Measurements from ENCODE around the gene SLC35D3.
"Not testable (repeated sequence)": the region's sequence is repeated elsewhere in the genome, so short reads cannot be mapped to it uniquely, and the experiment has no call there.

SLC35D3 gene

DNA sequence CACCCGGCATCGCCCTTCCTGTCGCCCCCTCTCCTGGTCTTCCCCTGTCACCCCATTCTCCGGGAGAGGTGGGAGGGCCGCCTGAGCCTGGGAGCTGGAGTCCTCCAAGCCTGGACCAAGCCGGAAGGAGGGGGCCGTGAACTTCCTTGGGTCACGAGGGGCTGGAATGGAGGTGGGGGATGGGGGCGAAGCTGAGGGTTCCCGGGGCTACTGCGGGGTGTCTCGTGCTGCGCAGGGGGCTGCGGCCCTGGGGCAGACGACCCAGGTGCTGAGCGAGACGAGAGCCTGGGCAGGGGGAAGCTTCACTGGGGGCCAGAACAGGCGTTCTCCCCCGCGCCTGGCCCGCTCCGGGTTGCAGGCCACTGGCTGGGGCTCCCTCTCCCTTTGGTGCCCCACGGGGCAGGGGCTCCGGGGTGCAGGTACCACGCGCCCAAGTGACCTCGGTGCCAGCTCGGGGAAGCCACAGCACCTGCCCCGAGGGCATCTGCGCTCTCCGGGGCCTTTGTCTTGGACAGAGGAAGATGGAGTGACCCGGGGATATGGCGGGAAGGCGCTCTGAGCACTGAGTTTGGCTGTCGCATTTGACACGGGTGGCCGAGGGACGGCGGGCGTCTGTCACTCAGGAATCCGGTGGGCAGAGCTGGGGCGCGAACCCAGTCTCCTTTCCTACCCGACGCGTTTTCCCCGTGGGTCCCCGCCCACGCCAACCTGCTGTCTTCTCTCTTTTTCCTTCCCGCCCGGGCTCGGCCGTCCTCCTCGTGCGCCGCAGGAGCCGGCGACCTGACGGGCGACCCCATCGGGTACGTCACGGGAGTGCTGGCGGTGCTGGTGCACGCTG lies 1.2 kb downstream of the SLC35D3 start:
- DNase-seq (ENCODE audit: low read depth): no peak

DNA sequence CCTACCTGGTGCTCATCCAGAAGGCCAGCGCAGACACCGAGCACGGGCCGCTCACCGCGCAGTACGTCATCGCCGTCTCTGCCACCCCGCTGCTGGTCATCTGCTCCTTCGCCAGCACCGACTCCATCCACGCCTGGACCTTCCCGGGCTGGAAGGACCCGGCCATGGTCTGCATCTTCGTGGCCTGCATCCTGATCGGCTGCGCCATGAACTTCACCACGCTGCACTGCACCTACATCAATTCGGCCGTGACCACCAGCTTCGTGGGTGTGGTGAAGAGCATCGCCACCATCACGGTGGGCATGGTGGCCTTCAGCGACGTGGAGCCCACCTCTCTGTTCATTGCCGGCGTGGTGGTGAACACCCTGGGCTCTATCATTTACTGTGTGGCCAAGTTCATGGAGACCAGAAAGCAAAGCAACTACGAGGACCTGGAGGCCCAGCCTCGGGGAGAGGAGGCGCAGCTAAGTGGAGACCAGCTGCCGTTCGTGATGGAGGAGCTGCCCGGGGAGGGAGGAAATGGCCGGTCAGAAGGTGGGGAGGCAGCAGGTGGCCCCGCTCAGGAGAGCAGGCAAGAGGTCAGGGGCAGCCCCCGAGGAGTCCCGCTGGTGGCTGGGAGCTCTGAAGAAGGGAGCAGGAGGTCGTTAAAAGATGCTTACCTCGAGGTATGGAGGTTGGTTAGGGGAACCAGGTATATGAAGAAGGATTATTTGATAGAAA lies 2.0 kb downstream of the SLC35D3 start:
- no peak for DNase-seq (ENCODE audit: low read depth)

DNA sequence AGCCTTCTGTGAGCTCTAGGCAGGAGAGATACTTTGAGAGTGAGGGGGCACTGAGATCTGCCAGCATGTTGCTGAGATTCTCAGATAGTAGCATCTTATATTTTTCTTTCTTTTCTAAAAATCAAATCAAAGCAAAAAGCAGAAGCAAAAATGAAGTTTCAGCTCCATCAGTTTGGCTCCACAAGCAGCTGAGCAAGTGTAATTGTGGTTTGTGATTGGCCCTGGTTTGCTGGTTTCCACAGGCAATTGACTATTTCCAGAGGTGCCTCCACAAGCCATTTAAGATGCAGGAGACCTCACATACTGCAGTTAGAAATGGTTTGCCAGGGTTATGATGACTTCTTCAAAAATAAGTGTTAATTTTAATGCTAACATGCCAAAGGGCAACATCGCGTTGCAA lies 4.3 kb downstream of the SLC35D3 start:
- no peak for DNase-seq (ENCODE audit: low read depth)

DNA sequence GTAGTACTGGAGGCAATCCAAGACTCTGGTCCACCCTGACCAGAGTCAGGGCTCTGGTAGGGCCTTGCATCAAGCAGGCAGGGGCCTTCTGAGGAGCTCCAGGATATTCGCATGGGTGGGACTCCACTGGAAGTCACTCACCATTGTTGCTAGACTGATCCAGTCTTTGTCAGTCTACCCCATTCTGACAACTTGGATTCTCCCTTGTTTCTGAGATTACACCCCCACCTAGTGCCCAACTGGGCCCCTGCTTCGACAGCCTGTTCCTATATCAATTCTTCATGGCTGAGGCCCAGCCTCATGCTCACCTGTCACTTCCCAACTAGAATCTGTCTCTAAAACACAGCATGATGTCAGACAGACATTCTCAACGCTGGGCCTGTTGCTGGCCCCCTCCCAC lies 5.2 kb downstream of the SLC35D3 start:
- no peak for DNase-seq (ENCODE audit: low read depth)

DNA sequence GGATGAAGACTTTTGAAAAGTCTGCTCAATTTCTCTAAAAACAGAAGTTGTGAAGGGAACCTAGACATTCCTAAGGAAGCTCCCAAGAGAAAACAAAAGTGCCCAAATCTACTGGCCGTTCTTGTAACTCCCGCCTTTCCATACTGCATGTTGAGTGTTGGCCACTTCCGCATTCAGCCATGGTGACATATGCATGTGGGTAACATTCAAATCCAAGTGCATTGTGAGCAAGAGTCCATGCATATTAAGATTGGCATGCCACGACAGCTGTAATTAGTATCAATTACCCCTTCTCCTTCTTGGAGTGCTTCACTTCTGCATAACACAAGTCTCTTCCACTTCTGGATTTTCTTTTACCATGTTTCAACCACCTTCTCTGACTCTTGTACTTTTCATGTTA lies 8.4 kb downstream of the SLC35D3 start:
- no peak for DNase-seq (ENCODE audit: low read depth)

DNA sequence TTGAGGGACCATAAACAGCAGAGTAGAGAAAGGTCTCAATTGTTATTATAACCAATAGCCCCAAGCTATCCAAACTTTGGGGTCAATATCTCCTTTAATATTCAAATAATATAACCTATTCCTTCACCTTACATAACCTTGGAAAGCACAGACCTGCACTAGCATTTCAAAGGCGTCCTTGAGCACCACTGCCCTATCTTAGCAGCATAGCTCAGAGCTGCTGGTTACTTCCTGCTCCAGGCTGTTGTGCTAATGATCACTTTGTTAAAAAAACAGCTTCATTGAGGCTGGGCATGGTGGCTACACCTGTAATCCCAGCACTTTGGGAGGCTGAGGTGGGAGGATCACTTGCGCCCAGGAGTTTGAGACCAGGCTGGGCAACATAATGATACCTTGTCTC lies 10.5 kb downstream of the SLC35D3 start:
- DNase-seq (ENCODE audit: low read depth): no peak

DNA sequence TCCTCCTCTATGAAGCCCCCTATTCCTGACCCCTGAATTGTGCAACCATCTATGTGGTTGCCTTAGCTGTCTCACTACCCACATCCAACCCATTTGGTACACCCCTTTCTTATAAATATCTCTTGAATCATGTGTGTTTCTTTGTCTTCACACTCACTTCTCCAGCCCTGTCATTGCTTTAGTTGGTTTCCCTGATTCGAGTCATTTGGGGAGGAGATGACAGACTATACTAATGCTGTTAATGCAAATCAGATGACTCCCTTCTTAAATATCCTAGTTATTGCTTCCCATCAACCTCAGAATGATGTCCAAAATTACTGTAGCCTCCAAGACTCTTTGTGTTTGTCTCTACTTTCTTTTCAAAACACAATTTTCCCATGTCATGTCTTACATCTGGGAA lies 23.0 kb downstream of the SLC35D3 start:
- no peak for DNase-seq (ENCODE audit: low read depth)

DNA sequence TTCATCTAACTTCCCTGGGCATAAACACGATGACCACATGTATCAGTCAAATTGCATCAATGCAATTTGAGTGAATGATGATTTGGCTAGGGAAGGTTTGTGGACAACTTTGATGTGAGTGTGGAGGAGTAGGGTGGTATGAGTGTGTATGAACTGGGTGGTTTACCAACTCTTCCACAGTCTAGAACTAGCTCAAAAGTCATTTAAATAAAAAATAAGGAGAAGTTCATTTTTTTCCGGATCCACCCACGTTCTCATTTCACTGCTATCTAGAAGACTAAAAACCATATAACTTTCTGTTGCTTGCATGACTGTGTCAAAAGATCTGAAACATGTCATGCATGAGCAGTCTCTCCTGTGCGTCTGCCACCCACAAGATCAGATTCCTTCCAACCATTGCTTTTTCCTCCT lies 23.6 kb downstream of the SLC35D3 start:
- no peak for DNase-seq (ENCODE audit: low read depth)

DNA sequence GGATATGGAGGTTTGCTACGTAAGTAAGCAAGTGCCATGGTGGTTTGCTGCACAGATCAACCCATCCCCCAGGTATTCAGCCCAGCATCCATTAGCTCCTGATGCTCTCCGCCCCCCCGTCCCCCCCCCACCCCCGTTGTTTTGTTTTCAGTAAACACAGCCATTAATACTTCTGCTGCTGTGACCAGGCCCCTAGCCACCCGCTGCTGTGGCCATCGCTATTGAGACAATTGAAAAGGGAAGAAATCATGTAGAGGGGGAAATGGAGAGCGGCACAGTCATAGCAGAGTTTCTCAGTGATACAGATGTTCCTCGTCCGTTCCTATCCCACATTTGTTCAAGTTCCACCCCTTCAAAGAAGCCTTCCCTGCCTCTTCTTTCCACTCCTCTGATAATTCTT lies 24.9 kb downstream of the SLC35D3 start:
- DNase-seq (ENCODE audit: low read depth): no peak

DNA sequence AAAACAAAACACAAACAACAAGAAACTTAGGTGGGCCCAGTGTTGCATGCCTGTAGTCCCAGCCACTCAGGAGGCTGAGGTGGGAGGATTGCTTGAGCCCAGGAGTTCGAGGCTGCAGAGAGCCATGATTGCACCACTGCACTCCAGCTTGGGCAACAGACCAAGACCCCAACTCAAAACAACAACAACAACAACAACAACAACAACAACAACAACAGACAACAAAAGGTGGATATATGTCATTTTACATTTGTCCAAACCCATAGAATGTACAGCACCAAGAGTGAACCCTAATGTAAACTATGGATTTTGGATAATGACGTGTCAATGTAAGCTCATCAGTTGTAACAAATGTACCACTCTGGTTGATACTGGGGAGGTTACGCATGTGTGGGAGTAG lies 27.9 kb downstream of the SLC35D3 start:
- not testable (repeated sequence) for DNase-seq (ENCODE audit: low read depth)

DNA sequence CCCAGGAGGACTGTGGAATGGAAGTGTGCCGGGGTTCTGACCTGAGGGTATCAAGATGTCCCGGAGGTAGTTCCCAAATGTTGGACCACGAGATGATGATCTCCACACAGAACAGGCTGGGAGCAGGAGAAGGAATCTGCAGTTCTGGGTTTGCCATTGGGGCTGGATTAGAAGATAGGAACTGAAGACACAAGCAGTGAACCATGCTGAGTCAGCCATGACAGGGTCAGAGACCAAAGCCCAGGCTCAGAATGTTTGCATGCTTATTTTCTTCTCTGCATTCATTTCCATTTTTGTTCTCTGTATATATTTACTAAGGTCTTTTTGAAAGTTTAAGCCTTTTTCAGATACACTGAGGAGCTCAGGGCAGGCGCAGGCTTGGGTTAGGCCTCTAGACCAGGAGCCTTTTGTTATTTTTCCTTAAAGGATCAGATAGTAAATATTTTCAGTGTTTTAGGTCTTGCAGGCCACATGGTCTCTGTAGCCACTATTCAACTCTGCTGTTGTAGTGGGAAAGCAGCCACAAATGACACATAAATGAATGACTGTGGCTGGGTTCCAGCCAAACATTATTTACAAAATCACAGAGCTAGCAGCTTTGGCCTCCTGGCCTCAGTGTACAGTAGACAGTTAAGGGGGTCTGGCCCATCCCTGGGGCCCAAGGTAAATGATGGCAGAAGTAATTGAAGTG lies 28.5 kb downstream of the SLC35D3 start:
- DNase-seq (ENCODE audit: low read depth): no peak

DNA sequence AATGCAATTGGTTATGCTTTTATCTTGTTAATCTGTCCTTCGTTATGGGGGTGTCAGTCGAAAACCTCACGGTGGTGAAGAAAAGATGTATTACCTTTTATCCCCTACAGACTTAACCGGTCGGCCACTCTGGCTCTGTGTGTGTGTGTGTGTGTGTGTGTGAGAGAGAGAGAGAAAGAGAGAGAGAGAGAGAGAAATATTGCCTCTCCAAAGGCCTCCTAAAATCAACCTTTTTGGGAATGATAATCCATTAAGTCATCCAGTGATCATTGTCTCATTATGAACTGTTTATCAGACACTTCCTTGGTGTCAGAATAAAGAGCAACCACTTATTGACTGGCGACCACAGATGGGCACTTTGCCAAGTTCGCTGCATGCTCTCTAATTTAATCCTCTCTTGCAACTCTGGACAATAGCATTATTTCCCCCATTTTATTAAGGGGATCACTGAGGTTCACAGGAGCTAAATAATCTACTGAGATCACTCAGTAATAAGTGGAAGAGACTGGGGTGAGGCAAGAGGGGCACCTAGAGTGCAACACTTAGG lies 30.7 kb downstream of the SLC35D3 start:
- DNase-seq (ENCODE audit: low read depth): no peak

DNA sequence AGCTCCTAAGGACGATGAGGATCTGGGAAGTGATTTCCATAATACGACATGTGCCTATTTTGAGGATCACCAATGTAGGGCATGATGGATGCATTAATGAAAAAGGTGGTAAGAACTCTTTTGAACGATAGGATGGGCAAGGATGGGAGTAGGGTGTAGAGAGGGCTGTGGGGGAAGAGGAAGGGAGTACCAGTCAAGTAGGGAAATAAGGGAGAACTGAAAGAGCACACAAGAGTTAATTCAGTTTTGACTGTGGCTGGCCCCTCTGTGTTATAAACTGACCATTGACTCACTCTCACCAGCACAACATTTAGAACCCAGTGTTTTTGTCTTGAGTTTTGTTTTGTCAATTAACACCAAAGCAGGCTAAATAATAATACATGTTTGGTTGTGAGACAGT lies 33.0 kb downstream of the SLC35D3 start:
- no peak for DNase-seq (ENCODE audit: low read depth)

DNA sequence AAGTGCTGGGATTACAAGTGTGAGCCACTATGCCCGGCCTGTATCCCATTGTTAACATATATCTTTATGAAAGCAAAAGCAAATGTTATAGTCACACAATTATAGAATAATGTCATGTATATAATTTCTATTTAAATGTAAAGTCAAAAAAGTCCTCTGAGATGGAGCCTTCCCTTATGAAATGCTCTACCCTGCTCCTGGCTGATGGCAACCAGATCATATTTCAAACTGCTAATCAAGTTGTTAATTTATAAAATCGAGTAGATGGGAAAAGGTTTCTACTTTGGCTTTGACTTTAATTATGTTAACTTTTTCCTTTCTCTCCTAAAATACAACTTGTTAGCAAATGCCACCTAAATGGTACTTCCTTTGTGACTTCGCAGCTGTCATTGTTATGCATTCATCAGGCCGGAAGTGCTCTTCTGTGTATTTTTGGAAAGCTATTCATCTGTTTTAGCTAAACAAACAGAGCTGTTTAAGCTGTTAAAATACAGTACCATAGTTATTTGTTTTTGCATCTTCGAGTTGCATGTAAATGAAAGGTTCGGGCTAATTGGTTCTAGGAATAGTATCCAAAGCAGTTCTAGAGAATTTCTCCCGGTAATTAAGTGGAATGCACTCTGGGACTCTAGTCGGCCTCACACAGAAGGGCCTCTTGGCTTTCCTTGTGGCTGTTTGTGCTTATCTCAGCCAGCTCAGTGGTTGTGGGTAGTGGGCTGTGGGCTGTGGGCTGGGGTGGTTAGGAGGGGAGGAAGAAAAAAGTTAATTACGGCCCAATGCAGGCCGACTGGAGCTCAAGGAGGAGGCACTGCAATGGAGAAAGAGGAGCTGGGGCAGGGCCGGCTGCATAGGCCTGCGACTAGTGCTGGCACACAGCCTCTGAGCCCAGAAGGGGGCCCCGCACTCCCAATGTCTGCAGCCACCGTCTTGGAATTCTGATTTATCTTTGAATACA lies 34.8 kb downstream of the SLC35D3 start:
- no peak for DNase-seq (ENCODE audit: low read depth)

DNA sequence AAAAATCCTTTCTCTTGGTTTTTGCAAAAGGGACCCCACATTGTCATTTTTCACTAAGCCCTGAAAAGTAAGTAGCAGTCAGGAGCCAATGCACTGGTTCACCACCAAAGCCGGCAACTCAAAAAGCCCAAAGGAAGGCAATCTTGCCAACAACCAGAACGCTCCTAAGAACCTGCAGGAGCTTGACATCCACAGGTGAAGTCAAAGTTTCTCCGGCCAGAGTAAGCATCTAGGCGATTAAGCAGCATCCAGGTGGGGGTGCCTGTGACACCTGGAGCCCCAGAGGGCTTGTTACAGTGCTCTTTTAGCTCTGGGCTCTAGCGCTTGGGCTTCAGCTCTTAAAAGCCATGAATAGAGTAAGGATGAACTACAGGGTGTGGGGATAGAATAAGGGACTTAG lies 36.1 kb downstream of the SLC35D3 start:
- no peak for DNase-seq (ENCODE audit: low read depth)

DNA sequence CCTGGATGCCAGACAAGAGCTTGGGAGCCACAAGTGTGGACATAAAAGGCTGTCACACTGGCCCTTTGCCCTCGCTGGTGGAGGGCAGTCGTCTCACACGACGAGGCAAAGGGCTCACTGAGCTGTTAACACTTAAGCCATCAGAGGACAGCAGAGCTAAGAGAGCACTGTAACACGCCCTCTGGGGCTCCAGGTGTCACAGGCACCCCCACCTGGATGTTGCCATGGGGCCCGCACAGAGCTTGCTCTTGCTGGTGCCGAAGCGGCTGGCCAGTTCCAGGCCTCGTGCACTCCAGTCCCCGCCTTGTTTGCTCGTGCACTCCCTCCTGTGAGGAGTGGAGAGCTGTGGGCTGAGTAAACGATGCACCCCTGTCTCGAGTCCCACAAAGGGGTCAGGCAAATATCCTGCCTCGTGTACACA lies 37.4 kb downstream of the SLC35D3 start:
- no peak for DNase-seq (ENCODE audit: low read depth)

DNA sequence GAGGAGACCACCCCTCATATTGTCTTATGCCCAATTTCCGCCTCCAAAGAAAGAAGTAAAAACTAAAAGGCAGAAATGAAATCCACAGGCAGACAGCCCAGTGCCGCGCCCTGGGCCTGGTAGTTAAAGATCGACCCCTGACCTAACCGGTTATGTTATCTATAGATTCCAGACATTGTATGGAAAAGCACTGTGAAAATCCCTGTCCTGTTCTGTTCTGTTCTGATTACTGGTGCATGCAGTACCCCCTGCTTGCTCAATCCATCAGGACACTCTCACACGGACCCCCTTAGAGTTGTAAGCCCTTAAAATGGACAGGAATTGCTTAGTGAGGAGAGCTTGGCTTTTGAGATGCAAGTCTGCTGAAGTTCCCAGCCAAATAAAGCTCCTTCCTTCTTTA lies 37.8 kb downstream of the SLC35D3 start:
- not testable (repeated sequence) for DNase-seq (ENCODE audit: low read depth)

DNA sequence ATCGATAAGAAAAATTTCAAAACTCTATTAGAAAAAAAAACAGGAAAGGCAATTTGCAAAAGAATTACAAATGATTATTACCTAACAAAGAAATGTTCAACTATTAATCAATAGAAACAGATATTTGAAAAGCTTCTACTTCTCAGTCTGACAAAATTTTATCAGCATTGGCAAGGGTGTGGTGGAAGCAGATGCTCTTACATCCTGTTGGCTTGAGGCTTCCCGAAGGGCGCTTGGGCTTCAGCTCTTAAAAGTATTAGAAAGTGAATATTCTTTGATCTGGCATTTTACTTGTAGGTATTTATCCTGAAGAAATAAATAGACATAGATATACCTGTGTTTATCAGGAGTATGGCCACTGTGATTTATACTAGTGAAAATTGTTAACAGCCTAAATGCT lies 38.7 kb downstream of the SLC35D3 start:
- no peak for DNase-seq (ENCODE audit: low read depth)

DNA sequence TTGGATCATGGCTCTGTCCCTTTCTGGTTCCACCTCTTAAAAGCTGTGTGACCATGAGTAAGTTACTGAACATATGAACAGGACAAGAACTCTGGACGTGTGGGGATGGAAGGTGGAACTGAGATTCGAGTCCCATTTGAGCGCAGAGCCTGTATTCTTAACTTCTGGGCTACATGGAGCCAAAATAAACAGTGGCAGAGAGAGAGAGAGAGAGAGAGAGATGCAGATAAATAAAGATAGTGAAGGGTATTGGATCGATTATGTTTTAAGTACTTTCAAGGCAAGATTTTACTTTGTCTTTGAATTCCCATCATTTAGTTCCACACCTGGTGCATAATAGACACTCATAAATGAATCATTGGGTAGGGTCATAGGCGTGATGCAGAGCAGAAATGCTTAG lies 39.7 kb downstream of the SLC35D3 start:
- DNase-seq (ENCODE audit: low read depth): no peak

DNA sequence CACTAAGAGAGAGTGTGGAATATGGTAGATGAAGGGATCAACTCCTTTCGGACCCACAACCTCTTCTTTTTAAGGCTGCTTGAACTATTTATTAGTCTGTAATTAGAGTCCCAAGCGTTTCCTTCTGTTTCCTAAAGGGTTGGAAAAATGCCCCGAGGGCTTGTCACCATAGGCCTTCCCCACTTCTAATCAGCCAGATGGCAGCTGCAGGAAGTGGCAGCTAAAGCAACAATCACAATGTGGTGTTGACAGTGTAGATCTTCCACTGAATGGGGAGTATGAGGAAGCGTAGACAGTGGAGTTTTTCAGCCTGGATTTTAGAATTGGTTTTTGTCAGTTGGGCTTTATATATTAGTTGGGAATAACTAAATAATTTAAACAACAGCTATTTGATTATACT lies 40.6 kb downstream of the SLC35D3 start:
- DNase-seq (ENCODE audit: low read depth): no peak

DNA sequence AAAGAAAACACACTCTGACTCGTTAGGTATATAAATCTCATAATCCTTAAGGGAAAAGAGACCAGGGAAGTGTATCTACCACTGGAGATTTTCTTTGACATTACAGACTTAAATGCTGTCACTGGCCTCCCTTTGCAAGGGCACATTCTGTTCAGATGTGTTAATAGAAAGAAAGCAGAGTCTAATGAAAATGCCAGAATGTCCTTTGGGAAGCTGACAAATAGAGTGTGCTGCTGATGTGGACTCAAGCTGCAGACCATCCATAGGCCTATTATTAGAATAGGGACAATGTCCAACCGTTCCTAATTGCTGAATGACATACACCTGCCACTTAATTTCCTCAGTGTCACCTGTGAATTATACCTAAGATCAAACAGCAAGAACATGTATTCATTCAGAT lies 41.2 kb downstream of the SLC35D3 start:
- DNase-seq (ENCODE audit: low read depth): no peak

DNA sequence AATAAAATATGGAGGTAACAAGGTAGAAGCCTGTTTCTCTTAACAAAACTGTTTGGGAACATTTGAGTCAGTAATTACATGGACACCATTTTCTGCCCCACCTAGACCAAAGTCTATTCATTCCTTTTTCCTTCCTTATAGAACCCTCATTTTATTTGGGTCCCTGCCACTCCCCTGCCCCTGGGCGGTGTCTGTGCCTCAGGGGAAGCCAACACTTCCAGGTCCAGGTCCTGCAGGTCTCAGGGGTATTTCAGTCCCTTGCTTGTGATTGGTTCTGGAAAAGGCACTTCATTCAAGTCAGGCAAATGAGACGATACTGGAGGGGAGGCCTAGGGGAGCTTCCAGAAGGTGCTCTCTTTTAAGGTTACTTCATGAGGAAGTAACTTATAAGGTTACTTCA lies 42.3 kb downstream of the SLC35D3 start:
- no peak for DNase-seq (ENCODE audit: low read depth)

Data from fibroblast of the conjunctiva (primary cell).